Astrocyte (in vitro differentiated cells and primary cell): ENCODE measurements around the gene ANTXR1. TPM values are rescaled to one million over a fixed set of nuclear protein-coding genes. Genes with fewer than 3 reads are reported as not detected.

Source experiments
- DNase-seq: peaks from one replicate; pipeline ENCODE4 v3.0.0-alpha.2; 2010; ENCODE audit warnings: low read depth
- FAIRE-seq: peaks from 2 replicates; lab custom pipeline; 2011; peaks lifted over from hg19 to GRCh38; lab: Jason Lieb, UNC
- H2AFZ ChIP-seq: 2 replicates; pipeline ENCODE4 v1.6.0; 2012; ENCODE audit warnings: low read depth, low read length, inconsistent platforms
- H3K27ac ChIP-seq: 2 replicates; pipeline ENCODE4 v1.5.1; 2011; ENCODE audit warnings: low read depth, low read length, inconsistent platforms
- H3K27me3 ChIP-seq: 2 replicates; pipeline ENCODE4 v1.6.0; 2011; ENCODE audit warnings: low read length, inconsistent platforms; ENCODE audit not compliant: insufficient read depth
- H3K36me3 ChIP-seq: 2 replicates; pipeline ENCODE4 v1.5.1; 2011; ENCODE audit warnings: low read length, inconsistent platforms; ENCODE audit not compliant: insufficient read depth
- H3K4me1 ChIP-seq: 2 replicates; pipeline ENCODE4 v1.5.1; 2011; ENCODE audit warnings: low read length, inconsistent platforms; ENCODE audit not compliant: insufficient read depth
- H3K4me2 ChIP-seq: 2 replicates; pipeline ENCODE4 v1.6.0; 2012; ENCODE audit warnings: low read length, inconsistent platforms
- H3K4me3 ChIP-seq: 2 replicates; pipeline ENCODE4 v1.5.1; 2011; ENCODE audit warnings: low read depth, mild to moderate bottlenecking, low read length, inconsistent platforms; ENCODE audit not compliant: insufficient read depth
- H3K79me2 ChIP-seq: 2 replicates; pipeline ENCODE4 v1.6.0; 2012; ENCODE audit warnings: mild to moderate bottlenecking, low read length, inconsistent platforms; ENCODE audit not compliant: insufficient read depth
- H3K9ac ChIP-seq: 2 replicates; pipeline ENCODE4 v1.6.0; 2012; ENCODE audit warnings: mild to moderate bottlenecking, low read length, inconsistent platforms
- H3K9me3 ChIP-seq: 2 replicates; pipeline ENCODE4 v1.5.1; 2012; ENCODE audit warnings: low read depth, mild to moderate bottlenecking, low read length, inconsistent platforms; ENCODE audit not compliant: insufficient read depth
- H4K20me1 ChIP-seq: 2 replicates; pipeline ENCODE4 v1.6.0; 2012; ENCODE audit warnings: low read length, inconsistent platforms; ENCODE audit not compliant: insufficient read depth
- H3K27ac Mint-ChIP-seq: one replicate; pipeline ENCODE4 v1.8.0; 2021; ENCODE audit warnings: mild to moderate bottlenecking, mixed read lengths; ENCODE audit not compliant: unreplicated experiment
- H3K27me3 Mint-ChIP-seq: one replicate; pipeline ENCODE4 v1.8.0; 2021; ENCODE audit warnings: low read depth, mixed read lengths; ENCODE audit not compliant: unreplicated experiment
- H3K36me3 Mint-ChIP-seq: one replicate; pipeline ENCODE4 v1.8.0; 2021; ENCODE audit warnings: low read depth, mixed read lengths; ENCODE audit not compliant: unreplicated experiment
- H3K4me1 Mint-ChIP-seq: one replicate; pipeline ENCODE4 v1.8.0; 2021; ENCODE audit warnings: low read depth, mixed read lengths; ENCODE audit not compliant: unreplicated experiment
- H3K4me3 Mint-ChIP-seq: one replicate; pipeline ENCODE4 v1.8.0; 2021; ENCODE audit warnings: mild to moderate bottlenecking, moderate library complexity, mixed read lengths; ENCODE audit not compliant: unreplicated experiment
- H3K9me3 Mint-ChIP-seq: one replicate; pipeline ENCODE4 v1.8.0; 2021; ENCODE audit warnings: mild to moderate bottlenecking, mixed read lengths; ENCODE audit not compliant: unreplicated experiment
- CTCF ChIP-seq: IDR thresholded peaks from 2 replicates; pipeline ENCODE4 v1.5.1; 2011; ENCODE audit warnings: low read depth, mild to moderate bottlenecking, inconsistent platforms, low read length, moderate library complexity; ENCODE audit not compliant: insufficient read depth
- EZH2 ChIP-seq: IDR thresholded peaks from 2 replicates; pipeline ENCODE4 v1.6.1; 2012; ENCODE audit warnings: mild to moderate bottlenecking, low read length, inconsistent platforms; ENCODE audit not compliant: insufficient read depth
- total RNA-seq: library from RNA; stranded (reverse); gene quantifications from 2 replicates; pipeline ENCODE4 v1.2.1, GENCODE V29; 2021

Gene ANTXR1
- total RNA-seq, 1 donor from 2014 or later = 67.8 TPM

DNA sequence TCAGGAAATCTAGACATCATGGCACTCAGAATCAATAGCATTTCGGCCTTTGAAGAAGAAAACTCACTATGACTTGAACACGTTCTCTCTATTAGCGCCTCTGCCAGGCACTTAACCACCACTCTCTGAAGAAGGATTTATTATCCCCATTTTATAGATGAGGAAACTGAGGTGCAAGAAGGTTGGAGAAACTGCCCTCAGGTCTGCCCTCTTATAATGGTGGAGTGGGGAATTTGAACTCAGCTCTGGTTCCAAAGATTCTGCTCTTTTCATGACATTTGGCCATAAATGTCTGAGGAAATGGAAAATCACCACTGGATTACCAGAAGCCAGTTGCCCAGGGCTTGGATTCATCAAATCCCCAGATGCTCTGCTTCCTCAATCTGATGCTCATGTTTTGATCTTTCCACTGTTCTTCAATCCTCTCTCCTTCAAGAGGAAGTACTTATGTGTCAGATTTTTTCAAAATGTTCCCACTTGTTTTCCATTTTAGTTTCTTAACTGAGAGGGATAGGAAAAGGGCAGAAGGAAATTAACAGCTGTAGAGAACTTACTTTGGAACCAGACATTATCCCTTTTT lies 68.1 kb downstream of the ANTXR1 start:
- DNase-seq = no peak
- no peak overlapping the region for H3K27ac Mint-ChIP-seq
- peaks cover 26% of the 10 kb centered on the region for H3K36me3 ChIP-seq

DNA sequence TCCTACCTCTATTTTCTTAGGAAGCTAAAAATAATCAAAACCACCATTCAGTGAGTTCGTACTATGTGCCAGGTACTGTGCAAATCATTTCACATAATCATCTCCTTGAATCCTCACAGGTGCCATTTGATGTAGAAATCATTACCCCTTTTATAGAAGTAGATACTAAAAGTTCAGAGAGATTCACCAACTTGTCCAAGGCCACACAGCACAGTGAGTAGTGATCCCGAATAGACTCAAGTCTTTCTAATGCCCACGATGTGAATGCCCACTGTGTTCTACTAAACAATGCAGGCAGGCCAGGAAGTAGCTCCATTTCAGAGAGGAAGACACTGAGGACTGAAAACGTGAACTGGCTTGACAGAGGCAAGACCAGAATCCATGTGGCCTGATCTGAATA lies 68.8 kb downstream of the ANTXR1 start:
- FAIRE-seq = no peak
- Histone ChIP-seq H3K36me3 (peaks cover 24% of the 10 kb centered on the region), H3K4me2 (peak overlapping the region; percentile 50), H3K27ac (peak overlapping the region; percentile 50), H3K27me3 (no peaks in the 10 kb centered on the region), H2AFZ (no peak overlapping the region), H3K9ac (peak overlapping the region; percentile 19), H3K4me1 (peaks cover 19% of the 10 kb centered on the region), H4K20me1 (no peaks in the 10 kb centered on the region), H3K9me3 (no peaks in the 10 kb centered on the region), H3K79me2 (no peaks in the 10 kb centered on the region), H3K4me3 (no peak overlapping the region)
- Mint-ChIP-seq H3K36me3 (peaks cover 29% of the 10 kb centered on the region), H3K27me3 (no peaks in the 10 kb centered on the region), H3K9me3 (no peaks in the 10 kb centered on the region), H3K27ac (no peak overlapping the region), H3K4me1 (peaks cover 27% of the 10 kb centered on the region), H3K4me3 (no peak overlapping the region)
- no peak for TF ChIP-seq CTCF
- TF ChIP-seq EZH2 = no peak
- DNase-seq = no peak

More for the DNA sequence above, 68.1 kb downstream of the ANTXR1 start:
- Histone ChIP-seq H3K4me2 (no peak overlapping the region), H3K4me1 (peaks cover 15% of the 10 kb centered on the region), H3K4me3 (no peak overlapping the region), H3K27me3 (no peaks in the 10 kb centered on the region), H3K79me2 (no peaks in the 10 kb centered on the region), H3K9ac (no peak overlapping the region), H3K9me3 (no peaks in the 10 kb centered on the region), H2AFZ (no peak overlapping the region), H4K20me1 (no peaks in the 10 kb centered on the region), H3K27ac (no peak overlapping the region)
- no peak for TF ChIP-seq CTCF
- TF ChIP-seq EZH2 = no peak
- Mint-ChIP-seq H3K9me3 (no peaks in the 10 kb centered on the region), H3K4me3 (no peak overlapping the region), H3K27me3 (no peaks in the 10 kb centered on the region), H3K36me3 (peaks cover 29% of the 10 kb centered on the region), H3K4me1 (peaks cover 24% of the 10 kb centered on the region)
- FAIRE-seq = no peak

DNA sequence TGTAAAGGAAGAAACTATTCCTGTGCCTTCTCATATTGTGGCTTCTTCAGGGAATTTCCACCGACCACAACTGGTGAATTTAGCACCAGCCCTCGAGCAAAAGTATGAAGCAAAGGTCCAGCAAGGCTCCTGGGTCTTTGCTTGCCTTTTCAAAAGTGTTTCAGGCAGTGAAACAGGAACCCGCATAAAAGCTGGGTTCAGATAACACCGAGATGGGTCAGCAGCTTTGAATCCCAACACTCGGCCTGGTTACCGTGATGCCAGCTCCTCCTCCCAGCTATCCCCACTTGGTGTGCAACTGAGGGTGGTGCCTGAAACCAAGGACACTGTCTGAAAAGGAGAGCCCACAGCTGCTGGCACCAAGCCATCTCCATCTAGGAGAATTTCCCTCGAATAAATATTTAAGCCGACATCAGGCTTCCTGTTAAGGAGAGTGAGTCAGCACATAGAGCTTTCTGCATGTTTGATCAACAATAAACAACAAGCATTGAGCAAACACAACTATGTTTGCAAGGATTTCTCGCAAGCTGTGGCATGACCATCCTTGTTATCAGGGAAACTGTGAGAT lies 69.5 kb downstream of the ANTXR1 start:
- peaks cover 24% of the 10 kb centered on the region for H3K36me3 ChIP-seq
- Mint-ChIP-seq H3K36me3 (peaks cover 35% of the 10 kb centered on the region), H3K27me3 (no peaks in the 10 kb centered on the region), H3K27ac (peak overlapping the region; percentile 93), H3K9me3 (no peaks in the 10 kb centered on the region), H3K4me1 (peaks cover 32% of the 10 kb centered on the region), H3K4me3 (no peak overlapping the region)
- H2AFZ ChIP-seq = no peak overlapping the region
- H3K9me3 ChIP-seq = no peaks in the 10 kb centered on the region
- FAIRE-seq = peak; percentile 20
- H3K9ac ChIP-seq = peak overlapping the region; percentile 19
- H3K27me3 ChIP-seq = no peaks in the 10 kb centered on the region
- TF ChIP-seq CTCF = no peak
- TF ChIP-seq EZH2 = no peak
- H3K4me2 ChIP-seq = peak overlapping the region; percentile 50
- H3K79me2 ChIP-seq = no peaks in the 10 kb centered on the region
- no peaks in the 10 kb centered on the region for H4K20me1 ChIP-seq
- DNase-seq = peak; percentile 70
- H3K4me3 ChIP-seq = no peak overlapping the region
- H3K4me1 ChIP-seq = peaks cover 25% of the 10 kb centered on the region
- H3K27ac ChIP-seq = peak overlapping the region; percentile 50
